Endothelial cell (in vitro differentiated cells): ENCODE results near the gene S100A2. TPM values are rescaled to one million over a fixed set of nuclear protein-coding genes. Genes with fewer than 3 reads are reported as not detected.

Source experiments
- DNase-seq: peaks from one replicate; pipeline ENCODE4 v3.0.0; 2021; ENCODE audit warnings: low spot score
- H3K27ac Mint-ChIP-seq: one replicate; pipeline ENCODE4 v1.8.0; 2021; ENCODE audit warnings: mixed read lengths, inconsistent platforms; ENCODE audit not compliant: unreplicated experiment
- H3K27me3 Mint-ChIP-seq: one replicate; pipeline ENCODE4 v1.8.0; 2021; ENCODE audit warnings: mild to moderate bottlenecking, moderate library complexity, mixed read lengths, inconsistent platforms; ENCODE audit not compliant: unreplicated experiment
- H3K36me3 Mint-ChIP-seq: one replicate; pipeline ENCODE4 v1.8.0; 2021; ENCODE audit warnings: mild to moderate bottlenecking, low read depth, mixed read lengths, inconsistent platforms; ENCODE audit not compliant: unreplicated experiment
- H3K4me1 Mint-ChIP-seq: one replicate; pipeline ENCODE4 v1.8.0; 2021; ENCODE audit warnings: mild to moderate bottlenecking, mixed read lengths, inconsistent platforms; ENCODE audit not compliant: unreplicated experiment
- H3K4me3 Mint-ChIP-seq: one replicate; pipeline ENCODE4 v1.8.0; 2021; ENCODE audit warnings: mild to moderate bottlenecking, mixed read lengths, inconsistent platforms; ENCODE audit not compliant: unreplicated experiment
- H3K9me3 Mint-ChIP-seq: one replicate; pipeline ENCODE4 v1.8.0; 2021; ENCODE audit warnings: mixed read lengths, inconsistent platforms; ENCODE audit not compliant: unreplicated experiment
- total RNA-seq: library from RNA; stranded (reverse); fragmentation: NEBNext Ultra II Directional; extraction: Animal tissue kit (Norgen Biotek cat#: 25700); gene quantifications from one replicate; pipeline ENCODE4 v1.2.1, GENCODE V29; 2021; ENCODE audit not compliant: unreplicated experiment
- TF ChIP-seq, protein P1 (sequence below): fragments of 200-600 bp; sonication (generic); IDR thresholded peaks from one replicate; pipeline ENCODE4 v1.5.0; 2021; ENCODE audit warnings: antibody characterized with exemption; ENCODE audit not compliant: unreplicated experiment

Gene S100A2
- total RNA-seq, 1 donor from 2014 or later: not detected

DNA sequence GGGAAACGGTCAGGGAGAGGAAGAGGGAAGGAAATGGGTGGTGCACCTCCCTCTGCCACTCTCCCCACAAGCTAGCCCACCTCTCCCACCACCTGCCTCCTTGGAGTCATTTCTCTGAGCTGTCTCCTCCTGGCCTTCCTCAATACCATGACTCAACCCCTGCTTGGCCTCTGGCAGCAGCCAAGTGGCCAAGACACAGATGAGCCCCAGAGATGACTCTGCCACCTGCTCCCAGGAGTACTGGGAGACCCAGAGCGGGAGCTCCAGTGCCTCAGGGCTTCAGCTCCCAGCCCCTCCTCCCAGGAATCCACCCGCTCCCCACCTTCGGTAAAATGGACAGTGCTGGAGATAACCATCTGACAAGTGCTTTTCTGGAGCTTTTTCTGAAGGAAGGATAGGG, 44.7 kb upstream of the S100A2 start:
- no peak overlapping the region for H3K4me3 Mint-ChIP-seq
- H3K36me3 Mint-ChIP-seq: peaks cover 11% of the 10 kb centered on the region
- peaks cover 15% of the 10 kb centered on the region for H3K27me3 Mint-ChIP-seq
- H3K27ac Mint-ChIP-seq: peak overlapping the region; percentile 100
- TF ChIP-seq, protein P1, sequence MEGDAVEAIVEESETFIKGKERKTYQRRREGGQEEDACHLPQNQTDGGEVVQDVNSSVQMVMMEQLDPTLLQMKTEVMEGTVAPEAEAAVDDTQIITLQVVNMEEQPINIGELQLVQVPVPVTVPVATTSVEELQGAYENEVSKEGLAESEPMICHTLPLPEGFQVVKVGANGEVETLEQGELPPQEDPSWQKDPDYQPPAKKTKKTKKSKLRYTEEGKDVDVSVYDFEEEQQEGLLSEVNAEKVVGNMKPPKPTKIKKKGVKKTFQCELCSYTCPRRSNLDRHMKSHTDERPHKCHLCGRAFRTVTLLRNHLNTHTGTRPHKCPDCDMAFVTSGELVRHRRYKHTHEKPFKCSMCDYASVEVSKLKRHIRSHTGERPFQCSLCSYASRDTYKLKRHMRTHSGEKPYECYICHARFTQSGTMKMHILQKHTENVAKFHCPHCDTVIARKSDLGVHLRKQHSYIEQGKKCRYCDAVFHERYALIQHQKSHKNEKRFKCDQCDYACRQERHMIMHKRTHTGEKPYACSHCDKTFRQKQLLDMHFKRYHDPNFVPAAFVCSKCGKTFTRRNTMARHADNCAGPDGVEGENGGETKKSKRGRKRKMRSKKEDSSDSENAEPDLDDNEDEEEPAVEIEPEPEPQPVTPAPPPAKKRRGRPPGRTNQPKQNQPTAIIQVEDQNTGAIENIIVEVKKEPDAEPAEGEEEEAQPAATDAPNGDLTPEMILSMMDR: no peak
- DNase-seq: no peak
- H3K9me3 Mint-ChIP-seq: no peaks in the 10 kb centered on the region
- H3K4me1 Mint-ChIP-seq: peaks cover 56% of the 10 kb centered on the region

DNA sequence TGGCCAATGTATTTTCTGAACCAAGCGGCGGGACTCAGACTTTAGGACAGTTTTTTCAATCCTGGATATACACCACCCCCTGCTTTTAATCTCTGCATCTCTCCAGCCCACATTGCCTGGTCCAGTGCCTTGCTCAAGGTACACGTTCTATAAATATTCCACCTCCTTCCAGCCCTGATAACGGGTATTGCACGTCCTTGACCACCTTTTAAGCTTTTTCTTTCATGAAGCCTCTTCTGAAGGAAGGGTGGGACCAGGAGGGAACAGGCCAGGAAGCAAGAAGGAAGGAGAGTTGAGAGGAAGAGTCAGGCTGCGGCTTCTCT, 43.9 kb upstream of the S100A2 start:
- TF ChIP-seq, protein P1: no peak
- Mint-ChIP-seq H3K27ac (peak overlapping the region; percentile 100), H3K27me3 (peaks cover 15% of the 10 kb centered on the region), H3K9me3 (no peaks in the 10 kb centered on the region), H3K4me1 (peaks cover 56% of the 10 kb centered on the region), H3K4me3 (peak overlapping the region; percentile 98), H3K36me3 (peaks cover 14% of the 10 kb centered on the region)
- no peak for DNase-seq

DNA sequence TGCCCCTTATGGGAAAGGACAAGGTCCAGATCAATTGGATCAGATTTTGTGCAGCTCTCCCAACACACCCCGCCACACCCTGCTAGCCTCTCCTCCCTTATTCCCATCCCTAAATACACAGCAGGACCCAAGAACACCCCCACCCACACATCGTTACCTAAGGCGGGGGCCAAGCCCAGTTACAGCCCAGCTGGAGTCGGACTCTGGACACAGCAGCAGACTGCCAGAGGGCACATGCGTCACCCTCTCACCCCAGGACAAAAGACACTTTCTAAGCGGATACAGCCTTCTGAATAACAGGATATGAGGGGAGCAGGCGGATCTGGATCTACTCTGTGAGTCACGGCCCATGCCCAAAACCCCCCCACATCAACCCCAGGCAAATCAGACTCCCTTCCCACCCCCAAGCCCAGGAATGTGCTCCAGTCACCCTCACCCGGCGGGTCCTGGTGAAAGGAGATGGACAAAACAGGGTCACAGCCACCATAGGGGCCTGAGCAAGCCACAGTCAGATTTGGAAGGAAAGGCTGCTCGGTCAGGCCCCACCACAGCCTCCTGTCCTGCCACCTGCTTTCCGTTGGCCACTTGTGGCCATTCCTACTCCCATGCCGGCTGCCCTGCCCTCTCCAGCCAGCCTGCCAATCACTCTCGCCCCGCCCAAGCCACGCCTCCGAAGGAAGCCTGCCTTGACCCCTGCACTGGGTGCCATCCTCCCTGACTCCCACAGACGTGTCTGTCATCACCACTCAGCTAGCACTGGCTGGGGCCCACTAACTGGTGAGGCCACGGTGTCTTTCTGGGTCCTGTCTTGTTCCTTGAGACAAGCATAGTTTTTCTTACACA, 43.3 kb upstream of the S100A2 start:
- DNase-seq: peak; percentile 80
- Mint-ChIP-seq H3K9me3 (no peaks in the 10 kb centered on the region), H3K27ac (peak overlapping the region; percentile 100), H3K4me3 (peak overlapping the region; percentile 98), H3K36me3 (peaks cover 14% of the 10 kb centered on the region), H3K4me1 (peaks cover 56% of the 10 kb centered on the region), H3K27me3 (peaks cover 15% of the 10 kb centered on the region)
- TF ChIP-seq, protein P1: no peak

DNA sequence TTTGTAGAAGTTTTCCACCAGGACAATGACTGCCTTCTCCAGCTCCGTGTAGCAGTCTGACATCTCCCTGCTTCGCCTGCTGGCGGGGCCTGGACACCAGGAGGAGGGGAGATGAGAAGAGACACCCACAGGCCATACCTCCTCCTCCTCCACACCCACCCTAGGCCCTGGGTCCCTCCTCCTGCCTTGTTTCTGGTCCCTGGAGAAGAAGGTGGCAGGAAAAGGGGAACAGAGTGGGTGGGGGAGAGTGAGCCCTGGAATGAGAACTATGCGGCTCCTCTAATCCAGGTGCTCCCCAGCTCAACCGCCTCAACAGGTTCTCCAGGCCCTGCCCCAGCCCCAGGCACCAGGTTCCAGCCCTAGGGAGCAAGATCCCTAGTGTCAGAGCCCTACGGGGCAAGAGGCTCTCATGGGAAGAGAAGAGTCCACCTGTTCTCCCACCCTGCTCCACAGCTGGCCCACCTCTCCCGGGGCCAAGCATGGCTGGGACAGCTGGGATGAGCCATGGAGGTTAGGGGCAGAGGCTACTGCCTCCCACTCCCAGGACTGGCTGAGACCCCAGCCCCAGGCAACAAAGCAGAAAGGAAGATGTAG, 42.5 kb upstream of the S100A2 start:
- Mint-ChIP-seq H3K4me1 (peaks cover 56% of the 10 kb centered on the region), H3K36me3 (peaks cover 14% of the 10 kb centered on the region), H3K27me3 (peaks cover 15% of the 10 kb centered on the region), H3K27ac (peak overlapping the region; percentile 100), H3K4me3 (peak overlapping the region; percentile 98), H3K9me3 (no peaks in the 10 kb centered on the region)
- no peak for DNase-seq
- TF ChIP-seq, protein P1: no peak

DNA sequence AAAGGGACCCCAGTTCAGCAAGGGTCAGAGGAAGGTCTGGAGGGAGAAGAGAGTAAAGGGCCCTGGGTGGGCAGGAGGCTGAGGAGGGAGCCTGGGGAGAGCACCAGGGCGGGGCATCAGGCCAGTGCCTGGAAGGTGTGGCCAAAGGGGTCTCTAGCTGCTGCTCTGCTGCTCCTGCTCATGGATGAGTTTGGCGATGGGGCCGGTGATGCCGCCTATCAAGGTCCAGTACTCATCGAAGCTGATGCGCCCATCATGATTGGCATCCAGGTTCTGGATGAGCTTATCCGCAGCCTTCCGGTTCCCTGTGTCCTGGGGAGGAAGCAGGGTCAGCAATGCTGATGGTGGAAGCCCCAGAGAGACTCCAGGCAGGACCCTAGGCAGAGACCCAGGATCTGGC, 41.7 kb upstream of the S100A2 start:
- H3K4me3 Mint-ChIP-seq: peak overlapping the region; percentile 98
- peaks cover 55% of the 10 kb centered on the region for H3K4me1 Mint-ChIP-seq
- H3K9me3 Mint-ChIP-seq: no peaks in the 10 kb centered on the region
- H3K27me3 Mint-ChIP-seq: peaks cover 15% of the 10 kb centered on the region
- DNase-seq: no peak
- H3K36me3 Mint-ChIP-seq: peaks cover 14% of the 10 kb centered on the region
- TF ChIP-seq, protein P1: no peak
- H3K27ac Mint-ChIP-seq: peak overlapping the region; percentile 94
